ENCODE results near the gene KCNK10. TPM values are rescaled to one million over a fixed set of nuclear protein-coding genes. Genes with fewer than 3 reads are reported as not detected.

The KCNK10 gene
- total RNA-seq, 2 donors from 2014 or later, result 2.4 to 5.4 TPM

GRCh38 chr14:88199882-88200281, 123.2 kb downstream of the KCNK10 start:
- intact Hi-C loops (cut with DNase I, micrococcal nuclease), result no loop called here
- ATAC-seq, result no peak
- DNase-seq, result no peak

DNA sequence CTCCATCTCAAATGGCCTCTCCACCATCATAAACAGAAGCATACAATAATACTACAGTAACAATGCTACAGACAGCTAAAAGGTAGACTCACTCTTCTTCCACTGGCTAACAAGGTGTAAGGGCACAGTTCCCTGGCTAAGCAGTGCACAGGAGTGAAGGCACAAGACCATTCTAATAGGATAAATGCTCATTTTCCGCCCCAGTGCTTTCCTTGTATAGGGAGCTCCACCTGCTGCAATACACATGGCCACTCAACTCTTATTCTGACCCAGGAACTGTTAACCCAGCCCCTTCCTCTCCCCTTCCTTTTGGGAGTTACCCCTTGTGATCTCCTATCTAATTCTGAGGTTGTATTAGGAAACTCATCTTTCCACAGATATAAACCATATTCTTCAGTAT, 124.6 kb downstream of the KCNK10 start:
- ATAC-seq, result no peak
- no peak for DNase-seq
- intact Hi-C loops (cut with DNase I, micrococcal nuclease), result no loop called here

DNA sequence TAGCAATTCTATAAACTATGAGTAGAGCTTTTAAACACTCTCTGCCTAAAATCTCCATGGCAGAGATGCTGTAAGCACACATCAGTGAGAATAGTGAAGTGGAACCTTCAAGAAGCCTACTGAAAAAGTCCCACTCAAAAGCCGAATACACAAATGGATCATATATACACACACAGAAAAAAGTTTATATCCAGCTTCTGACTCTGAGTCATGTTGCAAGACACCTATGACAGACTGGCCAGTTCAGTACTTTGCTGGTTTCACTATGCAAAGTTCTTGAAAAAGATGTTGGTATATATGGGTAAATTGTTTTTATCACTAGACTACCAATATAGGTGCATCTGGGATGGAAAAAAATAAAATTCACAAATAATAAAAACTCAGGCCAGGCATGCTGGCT, 126.1 kb downstream of the KCNK10 start:
- no peak for DNase-seq
- intact Hi-C loops (cut with DNase I, micrococcal nuclease), result no loop called here
- no peak for ATAC-seq

DNA sequence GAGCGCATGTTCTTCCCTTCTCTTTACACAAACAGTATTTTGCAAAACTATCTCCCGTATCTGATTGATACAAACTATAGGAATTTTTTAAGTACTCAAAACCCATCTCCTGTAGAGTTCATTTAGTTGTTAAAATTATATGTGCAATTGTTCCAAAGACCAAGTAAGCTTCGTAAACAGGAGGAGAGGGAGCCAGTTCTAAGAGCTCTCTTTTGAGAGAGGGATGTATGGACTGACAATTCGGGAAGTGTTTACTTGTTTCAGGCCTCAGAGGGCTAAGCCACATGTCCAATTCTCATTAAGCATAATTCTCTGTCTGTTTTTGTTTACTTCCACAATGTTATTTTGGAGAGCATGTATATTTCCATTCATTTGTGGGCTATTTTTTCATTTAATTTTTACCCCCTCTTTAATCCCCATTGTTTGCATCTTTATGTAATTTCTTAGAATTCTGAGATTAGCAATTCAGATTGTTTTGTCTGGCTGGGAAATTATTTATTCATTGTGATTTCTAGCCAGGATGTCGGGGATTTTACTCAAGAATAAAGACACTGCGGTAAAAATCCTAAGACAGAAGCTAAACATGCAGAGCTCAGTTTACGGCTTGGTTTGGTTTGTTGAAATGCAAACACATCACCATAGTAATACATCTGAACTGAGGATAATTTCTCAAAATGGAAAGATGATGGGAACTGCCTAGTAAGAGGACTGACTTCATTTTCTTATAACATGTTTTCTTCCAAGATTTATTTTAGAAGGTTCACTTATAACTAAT, 126.8 kb downstream of the KCNK10 start:
- DNase-seq, result no peak
- ATAC-seq, result no peak
- intact Hi-C loops (cut with DNase I, micrococcal nuclease), result no loop called here

DNA sequence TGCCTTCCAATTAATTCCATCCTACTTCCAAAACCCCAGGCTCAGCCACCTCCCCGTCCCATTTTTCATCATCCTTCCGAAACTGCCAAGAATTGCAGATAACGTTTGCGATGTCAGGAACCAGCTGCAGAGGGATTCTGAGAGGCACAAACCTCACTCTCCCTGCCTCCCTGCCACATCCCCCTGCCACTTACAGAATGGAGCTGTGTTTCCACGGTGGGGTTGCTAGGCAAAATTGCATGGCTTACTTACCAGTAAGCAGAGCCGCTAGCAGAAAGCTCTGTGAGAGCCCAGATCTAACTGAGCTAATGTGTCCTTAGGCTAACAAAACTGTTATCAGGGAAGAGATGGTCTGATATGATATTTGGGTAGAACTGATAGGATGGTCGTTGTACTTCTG, 127.4 kb downstream of the KCNK10 start:
- intact Hi-C loops (cut with DNase I, micrococcal nuclease), result no loop called here
- ATAC-seq (no peak), DNase-seq (no peak)

GRCh38 chr14:88194531-88194930, 128.5 kb downstream of the KCNK10 start:
- intact Hi-C loops (cut with DNase I, micrococcal nuclease), result no loop called here
- ATAC-seq, result peak; percentile 63
- no peak for DNase-seq

DNA sequence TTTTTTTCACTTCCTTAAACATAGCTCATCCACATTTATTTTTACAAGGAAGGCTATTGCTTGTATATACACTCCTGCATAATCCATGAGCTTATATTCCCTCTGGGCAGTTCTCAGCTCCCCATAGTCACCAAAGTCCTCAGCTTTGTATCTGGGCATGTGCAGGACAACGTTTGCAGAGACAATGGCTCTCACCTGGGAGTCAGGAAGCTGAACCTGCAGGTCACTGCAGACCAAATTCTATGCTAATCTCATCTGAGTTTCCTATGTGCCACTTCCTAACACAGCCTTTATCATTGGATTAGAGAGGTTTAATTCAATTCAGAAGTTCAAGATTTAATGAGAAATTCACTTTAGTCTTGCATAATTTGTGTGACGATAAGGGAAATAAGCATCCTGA, 131.5 kb downstream of the KCNK10 start:
- ATAC-seq (no peak), DNase-seq (no peak)
- intact Hi-C loops (cut with DNase I, micrococcal nuclease), result no loop called here

GRCh38 chr14:88189417-88190191, 133.5 kb downstream of the KCNK10 start:
- intact Hi-C loops (cut with DNase I, micrococcal nuclease), result no loop called here
- ATAC-seq (peak; percentile 98), DNase-seq (peak; percentile 76 to 89)

DNA sequence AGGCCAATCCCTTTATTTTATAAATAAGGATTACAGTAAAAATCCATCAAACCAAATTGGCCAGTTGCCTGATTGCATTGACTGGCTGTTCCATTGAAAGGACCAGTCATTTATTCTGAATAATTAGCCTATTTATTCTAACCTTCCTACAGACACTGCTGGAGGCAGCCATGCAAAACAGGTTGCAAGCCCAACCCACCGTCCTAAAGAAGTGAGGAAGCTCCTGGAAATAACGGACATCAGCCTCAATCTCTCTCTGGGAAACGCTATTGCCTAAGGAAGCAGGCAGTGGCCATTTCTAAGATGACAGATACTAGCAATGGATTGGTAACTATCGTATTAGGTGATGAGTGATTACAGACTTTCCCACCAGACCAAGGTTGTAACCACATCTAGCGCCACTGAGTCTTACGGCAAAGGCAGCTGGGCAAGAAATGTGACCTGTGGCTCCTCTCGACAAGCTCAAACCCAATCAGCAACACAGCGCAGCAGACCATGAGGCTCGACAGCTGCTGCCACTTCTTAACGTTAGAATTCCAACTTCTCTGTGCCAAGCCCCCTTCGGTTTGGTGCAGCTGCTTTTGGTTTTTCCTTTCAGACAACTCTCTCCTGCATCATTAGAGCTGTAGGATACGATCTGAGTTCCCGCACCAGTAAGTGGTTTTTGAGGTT, 134.2 kb downstream of the KCNK10 start:
- ATAC-seq, result peak; percentile 6
- intact Hi-C loops (cut with DNase I, micrococcal nuclease), result no loop called here
- no peak for DNase-seq

- DNase-seq, result no peak
- no peak for ATAC-seq
- intact Hi-C loops (cut with DNase I, micrococcal nuclease), result no loop called here
Observed at GRCh38 chr14:88185843-88186242, 137.2 kb downstream of the KCNK10 start.

- DNase-seq (no peak), ATAC-seq (no peak)
- intact Hi-C loops (cut with DNase I, micrococcal nuclease), result no loop called here
Observed at GRCh38 chr14:88184956-88185355, 138.1 kb downstream of the KCNK10 start.

DNA sequence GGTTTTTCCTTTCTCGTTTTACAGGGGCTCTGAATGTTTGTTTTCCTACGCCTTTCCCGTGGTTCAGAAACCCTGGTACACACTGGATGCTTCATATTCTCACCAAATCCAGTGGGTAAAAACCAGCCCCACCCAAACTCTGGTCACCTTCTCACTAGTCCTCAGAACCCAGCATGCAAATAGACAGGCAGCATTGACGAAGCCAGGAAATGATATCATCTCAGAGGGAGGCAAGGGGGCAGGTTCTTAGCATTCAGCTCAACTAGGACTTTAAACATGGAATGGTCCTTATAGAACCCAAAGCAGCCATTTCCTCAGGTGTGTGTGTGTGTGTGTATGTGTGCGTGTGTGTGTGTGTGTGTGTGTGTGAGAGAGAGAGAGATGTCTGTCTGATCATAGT, 142.0 kb downstream of the KCNK10 start:
- no peak for DNase-seq
- ATAC-seq, result no peak
- intact Hi-C loops (cut with DNase I, micrococcal nuclease), result no loop called here

GRCh38 chr14:88179716-88180115, 143.4 kb downstream of the KCNK10 start:
- ATAC-seq, result no peak
- no peak for DNase-seq
- intact Hi-C loops (cut with DNase I, micrococcal nuclease), result no loop called here

DNA sequence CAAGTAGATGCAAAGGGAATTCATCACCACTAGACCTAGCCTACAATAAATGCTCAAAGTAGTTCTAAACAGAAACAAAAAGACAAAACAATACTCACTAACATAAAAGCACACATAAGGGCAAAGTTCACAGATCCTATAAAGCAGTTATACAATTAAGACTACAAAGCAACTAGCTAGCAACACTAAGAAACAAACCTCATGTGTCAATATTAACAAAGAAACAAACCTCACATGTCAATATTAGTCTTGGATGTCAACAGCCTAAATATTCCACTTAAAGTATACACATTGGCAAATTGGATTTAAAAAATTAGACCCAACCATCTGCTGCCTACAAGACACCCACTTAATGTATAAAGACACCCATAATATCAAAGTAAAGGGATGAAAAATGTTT, 152.7 kb downstream of the KCNK10 start:
- DNase-seq (no peak), ATAC-seq (peak; percentile 45)
- intact Hi-C loops (cut with DNase I, micrococcal nuclease), result no loop called here

GRCh38 chr14:88168498-88169165, 154.4 kb downstream of the KCNK10 start:
- intact Hi-C loops (cut with DNase I, micrococcal nuclease), result no loop called here
- ATAC-seq, result peak; percentile 87
- peak in 1 of 2 donors; percentile 37 for DNase-seq

DNA sequence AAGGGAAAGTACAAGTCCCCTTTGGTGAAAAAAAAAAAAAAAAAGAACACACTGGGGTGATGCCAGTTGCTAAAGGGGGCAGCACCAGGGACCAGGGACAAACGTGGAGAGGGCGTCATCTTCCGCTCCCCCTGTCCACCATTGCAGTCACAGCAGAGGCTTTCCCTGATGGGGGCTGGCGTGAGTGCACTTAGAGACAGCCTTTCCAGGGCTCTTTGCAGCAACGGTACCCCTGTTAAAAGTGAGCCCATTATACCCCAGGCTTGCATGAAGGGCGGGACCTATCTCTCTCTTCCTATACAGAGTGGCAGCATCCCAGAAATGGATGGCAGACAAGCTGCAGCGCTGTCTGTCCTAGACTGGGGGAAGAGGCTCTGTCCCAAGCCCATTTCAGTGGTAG, 155.0 kb downstream of the KCNK10 start:
- intact Hi-C loops (cut with DNase I, micrococcal nuclease), result no loop called here
- DNase-seq, result no peak
- no peak for ATAC-seq

DNA sequence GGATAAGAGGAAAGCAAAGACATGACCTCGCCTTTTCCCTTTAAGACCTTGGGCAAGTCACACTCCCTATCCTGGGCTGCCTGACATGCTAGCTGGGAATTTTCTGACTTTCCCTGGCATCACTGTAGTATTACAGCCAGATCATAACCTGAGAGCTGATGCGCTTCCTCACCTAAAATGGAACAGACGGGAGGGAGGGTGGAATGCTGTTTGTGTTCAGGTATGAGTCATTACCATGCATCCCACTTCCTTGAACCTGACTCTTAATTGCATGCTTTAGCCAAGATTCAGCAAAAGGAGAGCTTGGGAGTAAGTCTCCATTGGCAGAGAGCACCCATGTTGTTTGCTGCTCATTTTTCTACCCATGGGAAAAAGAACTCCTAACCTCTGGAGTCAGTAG, 156.5 kb downstream of the KCNK10 start:
- DNase-seq, result no peak
- peak; percentile 70 for ATAC-seq
- intact Hi-C loops (cut with DNase I, micrococcal nuclease), result no loop called here

GRCh38 chr14:88164906-88165534, 158.0 kb downstream of the KCNK10 start:
- intact Hi-C loops (cut with DNase I, micrococcal nuclease), result no loop called here
- ATAC-seq (no peak), DNase-seq (no peak)

DNA sequence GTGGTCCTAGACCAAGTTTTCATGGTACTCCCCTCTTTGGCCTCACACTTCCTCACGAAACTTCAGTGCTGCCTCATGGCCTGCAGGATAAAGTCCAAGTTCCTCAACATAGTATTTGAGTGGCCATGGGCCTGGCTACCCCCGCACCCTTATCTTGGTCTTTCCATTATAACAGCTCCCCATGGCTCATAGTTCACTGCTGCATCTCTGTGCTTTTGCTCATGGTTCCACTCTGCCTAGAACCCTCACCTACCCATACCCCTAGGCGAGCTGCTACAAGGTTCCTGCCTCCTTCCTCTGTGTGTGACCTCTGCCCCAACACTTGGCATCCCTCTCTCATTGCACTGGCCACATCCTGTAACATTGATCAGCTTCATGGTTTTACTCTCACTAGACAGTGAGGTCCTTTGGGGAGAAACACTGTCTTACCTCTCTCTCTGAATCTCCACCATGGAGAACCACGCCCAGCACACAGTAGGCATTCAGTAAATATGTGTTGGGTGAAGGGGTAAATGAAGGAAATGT, 159.3 kb downstream of the KCNK10 start:
- no peak for ATAC-seq
- intact Hi-C loops (cut with DNase I, micrococcal nuclease), result no loop called here
- DNase-seq, result no peak
